Astrocyte of the spinal cord (primary cell): ENCODE results near the gene SMYD3.

Experiments
- DNase-seq: peaks from one replicate; pipeline ENCODE4 v3.0.0; 2011; ENCODE audit warnings: low read depth, low spot score
- H3K4me3 ChIP-seq: 2 replicates; pipeline ENCODE4 v1.5.1; 2011; ENCODE audit warnings: low read depth, mild to moderate bottlenecking, low read length, moderate library complexity
- CTCF ChIP-seq: IDR thresholded peaks from 2 replicates; pipeline ENCODE4 v1.5.1; 2012; ENCODE audit warnings: low read depth, mild to moderate bottlenecking, low read length, inconsistent platforms
- in situ Hi-C: cut with HindIII; loops from 2 replicates; pipeline ENCODE4 v1.10.0; 2017; ENCODE audit warnings: low sequenced_read_pairs

SMYD3 gene

GRCh38 chr1:246000638-246001015, 506.5 kb downstream of the SMYD3 start:
- in situ Hi-C loops: no loop called here
- DNase-seq: peak; percentile 11
- TF ChIP-seq CTCF: no peak
- H3K4me3 ChIP-seq: no peak overlapping the region

GRCh38 chr1:245999697-246000637, 507.1 kb downstream of the SMYD3 start:
- H3K4me3 ChIP-seq: no peak overlapping the region
- in situ Hi-C loops: no loop called here
- no peak for DNase-seq
- TF ChIP-seq CTCF: no peak

- DNase-seq: peak; percentile 72
- no peak overlapping the region for H3K4me3 ChIP-seq
- TF ChIP-seq CTCF: no peak
- in situ Hi-C loops: no loop called here
These were observed 509.4 kb downstream of the SMYD3 start for GRCh38 chr1:245997471-245998258.

- H3K4me3 ChIP-seq: no peak overlapping the region
- DNase-seq: no peak
- in situ Hi-C loops: no loop called here
- no peak for TF ChIP-seq CTCF
These were observed 510.3 kb downstream of the SMYD3 start for GRCh38 chr1:245996811-245997210.

GRCh38 chr1:245995474-245995873, 511.6 kb downstream of the SMYD3 start:
- TF ChIP-seq CTCF: no peak
- in situ Hi-C loops: no loop called here
- DNase-seq: no peak
- H3K4me3 ChIP-seq: no peak overlapping the region

- in situ Hi-C loops: no loop called here
- H3K4me3 ChIP-seq: no peak overlapping the region
- DNase-seq: no peak
- TF ChIP-seq CTCF: no peak
These were observed 515.8 kb downstream of the SMYD3 start for GRCh38 chr1:245991266-245991665.
